GM19324 (cell line): Measurements from ENCODE around the gene KAZN.

ENCODE experiments used
- ATAC-seq: cut with Tn5 transposase; IDR thresholded peaks from one replicate; pipeline ENCODE4 v1.9.1; 2021; ENCODE audit warnings: mild to moderate bottlenecking, moderate library complexity; ENCODE audit not compliant: unreplicated experiment, low FRiP score

The KAZN gene

DNA sequence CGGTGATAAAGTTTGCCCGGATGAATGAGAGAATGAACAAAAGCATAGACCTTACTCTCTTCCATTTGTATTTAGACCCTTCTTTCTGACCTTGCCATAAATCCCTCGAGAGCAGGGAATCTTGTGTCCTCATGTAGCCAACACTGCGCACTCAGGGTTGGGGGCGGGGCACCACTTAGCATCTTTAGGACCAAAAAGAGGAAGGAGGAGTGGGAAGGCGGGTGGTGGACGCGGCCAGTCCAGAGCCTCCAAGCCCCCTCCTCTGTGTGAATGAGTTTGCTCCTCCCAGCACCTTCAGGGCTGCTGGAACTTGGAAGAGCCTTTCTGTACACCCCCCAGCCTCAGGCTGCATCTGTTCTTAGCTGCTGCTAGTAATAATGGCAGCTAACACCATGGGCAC lies 413.2 kb downstream of the KAZN start:
- ATAC-seq: no peak

DNA sequence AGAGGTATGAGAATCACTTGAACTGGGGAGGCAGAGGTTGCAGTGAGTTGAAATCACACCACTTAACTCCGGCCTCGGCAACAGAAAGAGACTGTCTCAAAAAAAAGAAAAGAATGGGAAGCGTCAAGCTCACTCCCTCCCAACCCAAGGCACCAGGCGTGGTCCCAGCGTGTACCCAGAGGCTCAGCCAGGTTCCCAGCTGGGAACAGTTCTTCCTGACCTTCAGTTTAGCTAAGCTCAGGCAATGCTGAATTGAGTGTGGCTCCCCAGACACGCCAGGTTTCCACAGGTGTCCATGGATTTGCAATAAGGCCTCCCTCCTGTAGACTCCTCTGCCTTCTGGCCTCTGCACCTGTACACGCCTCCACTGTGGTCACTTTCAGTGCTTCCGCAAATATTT lies 414.3 kb downstream of the KAZN start:
- ATAC-seq: no peak

DNA sequence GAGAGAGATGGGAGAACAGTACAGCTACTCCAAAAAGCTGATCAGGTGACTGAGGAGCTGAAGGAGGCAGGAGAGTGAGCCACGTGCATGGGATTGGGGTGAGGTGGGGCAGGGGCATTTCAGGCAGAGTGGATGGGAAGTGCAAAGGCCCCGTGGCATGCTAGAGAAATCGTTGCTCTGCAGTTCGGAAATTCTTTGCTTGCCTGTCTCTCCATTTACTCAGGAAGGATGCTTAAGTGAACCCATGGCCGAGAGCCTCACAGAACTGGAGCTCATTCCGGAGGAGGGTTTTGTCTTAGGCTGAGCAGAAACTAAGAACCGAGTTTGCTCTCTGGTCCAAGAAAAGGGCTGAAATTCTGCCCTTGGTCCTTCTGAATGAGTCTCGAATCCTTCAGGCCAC lies 415.3 kb downstream of the KAZN start:
- ATAC-seq: no peak

DNA sequence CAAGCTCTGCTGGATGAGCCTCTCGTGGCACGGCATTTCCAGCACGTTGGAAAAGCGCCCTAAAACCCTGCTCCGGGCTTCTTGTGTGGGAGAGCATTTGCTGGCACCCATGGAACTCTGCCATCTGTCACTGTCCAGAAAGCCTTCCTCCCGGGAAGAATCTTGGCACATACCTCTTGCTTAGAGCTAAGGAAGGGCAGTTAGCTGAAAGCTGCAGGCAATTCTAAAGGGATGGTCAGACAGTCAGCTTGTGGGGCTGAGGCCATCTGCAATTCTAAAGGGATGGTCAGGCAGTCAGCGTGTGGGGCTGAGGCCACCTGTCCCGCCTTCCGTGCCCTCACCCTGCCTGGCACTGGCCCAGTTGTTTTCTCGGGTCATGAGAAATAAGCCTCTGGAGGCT lies 416.0 kb downstream of the KAZN start:
- ATAC-seq: no peak

DNA sequence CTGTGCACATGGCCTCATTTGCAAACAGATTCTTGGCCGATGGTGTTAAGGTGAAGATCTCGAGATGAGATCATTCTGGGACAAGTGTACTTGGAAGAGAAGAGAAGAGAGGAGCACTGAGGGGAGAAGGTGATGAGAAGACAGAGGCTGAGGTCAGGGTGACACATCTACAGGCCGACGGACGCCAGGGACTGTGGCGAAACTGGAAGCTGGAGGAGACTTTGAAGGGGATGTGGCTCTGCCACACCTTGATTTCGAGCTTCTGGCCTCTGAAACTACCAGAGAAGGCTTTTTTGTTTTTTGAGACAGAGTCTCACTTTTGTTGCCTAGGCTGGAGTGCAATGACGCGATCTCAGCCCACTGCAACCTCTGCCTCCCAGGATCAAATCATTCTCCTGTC lies 417.5 kb downstream of the KAZN start:
- ATAC-seq: no peak

DNA sequence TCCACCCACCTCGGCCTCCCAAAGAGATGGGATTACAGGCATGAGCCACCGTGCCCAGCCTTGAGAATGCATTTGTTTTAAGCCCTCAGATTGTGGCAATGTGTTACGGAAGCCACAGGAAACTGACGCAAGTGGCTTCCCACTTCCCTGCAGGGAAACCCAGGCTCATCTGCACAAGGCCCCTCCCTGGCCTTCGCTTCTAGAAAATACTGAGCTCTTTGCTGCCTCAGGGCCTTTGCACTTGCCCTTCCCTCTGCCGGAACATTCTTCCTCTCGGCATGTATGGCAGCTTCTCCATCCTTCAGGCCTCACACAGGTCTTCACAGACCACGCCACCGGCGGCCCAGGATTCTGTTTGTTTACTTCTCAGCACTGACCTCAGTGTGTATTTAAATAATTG lies 418.0 kb downstream of the KAZN start:
- no peak for ATAC-seq

DNA sequence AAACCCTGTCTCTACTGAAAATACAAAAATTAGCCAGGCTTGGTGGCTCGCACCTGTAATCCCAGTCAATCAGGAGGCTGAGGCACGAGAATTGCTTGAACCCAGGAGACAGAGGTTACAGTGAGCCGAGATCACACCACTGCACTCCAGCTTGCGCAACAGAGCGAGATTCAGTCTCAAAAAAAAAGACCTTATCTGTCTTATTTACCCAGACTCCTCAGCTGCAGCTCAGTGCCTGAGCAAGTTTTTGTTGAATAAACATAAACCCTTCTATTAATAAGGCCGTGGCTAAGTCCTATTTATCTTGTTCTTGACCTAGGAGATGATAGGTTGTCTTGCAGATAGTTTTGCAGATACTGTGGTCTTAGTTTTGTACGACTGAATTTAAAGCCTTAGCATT lies 418.6 kb downstream of the KAZN start:
- ATAC-seq: no peak

DNA sequence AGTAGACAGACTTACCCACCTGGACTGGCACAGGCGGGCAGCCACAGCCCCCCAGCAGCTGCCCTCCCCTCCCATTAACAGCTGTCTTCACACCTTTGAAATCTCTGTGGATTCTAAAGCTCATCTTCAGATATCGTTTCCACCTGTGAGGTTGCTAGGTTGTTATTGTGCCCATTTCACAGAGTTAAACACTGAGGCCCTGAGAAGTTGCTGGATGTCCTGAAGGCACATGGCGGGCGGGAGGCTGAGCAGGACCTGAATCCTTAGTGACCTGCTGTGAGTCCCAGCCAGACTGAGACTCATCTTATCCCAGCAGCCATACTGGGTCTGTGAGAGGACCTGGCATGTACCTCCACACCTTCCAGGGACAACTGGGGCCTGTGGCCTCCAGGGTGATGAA lies 420.3 kb downstream of the KAZN start:
- ATAC-seq: no peak

DNA sequence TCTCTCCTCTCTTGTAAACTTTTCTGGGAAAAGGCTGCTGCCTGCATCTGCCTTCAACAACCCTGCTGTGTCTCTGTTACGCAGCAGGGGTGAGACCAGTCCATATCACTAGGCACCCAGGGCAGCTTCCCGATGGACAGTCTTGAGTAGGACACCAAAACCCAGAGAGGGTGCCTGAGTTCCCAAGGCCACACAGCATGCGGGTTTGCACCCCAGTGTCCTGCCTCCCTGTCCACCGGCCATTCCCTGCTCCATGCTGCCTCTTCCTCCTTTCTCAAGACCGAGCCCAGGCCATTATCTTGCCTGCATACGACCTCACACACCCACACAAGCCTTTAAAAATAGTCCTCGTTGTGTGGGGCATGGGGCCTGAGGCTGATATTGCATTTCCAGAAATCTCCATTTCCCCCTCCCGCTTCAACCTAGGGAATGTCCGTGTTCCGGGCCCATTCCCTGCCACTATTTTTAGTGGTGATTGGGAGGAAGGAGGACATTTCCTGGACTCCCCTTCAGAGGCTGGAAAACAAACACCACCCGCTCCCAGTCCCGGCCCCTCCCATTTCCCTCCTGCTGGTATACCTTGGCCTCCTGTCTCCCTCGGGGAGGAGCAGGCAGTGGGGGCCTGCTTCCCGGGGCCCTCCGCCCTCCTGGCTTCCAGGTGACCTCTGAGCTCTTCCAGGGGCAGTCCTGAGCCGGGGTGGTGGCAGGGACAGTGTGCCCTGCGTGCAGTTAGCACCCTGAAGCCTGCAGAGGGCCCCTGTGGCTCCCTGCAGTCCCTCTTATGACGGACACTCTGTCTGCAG lies 422.7 kb downstream of the KAZN start:
- ATAC-seq: no peak

DNA sequence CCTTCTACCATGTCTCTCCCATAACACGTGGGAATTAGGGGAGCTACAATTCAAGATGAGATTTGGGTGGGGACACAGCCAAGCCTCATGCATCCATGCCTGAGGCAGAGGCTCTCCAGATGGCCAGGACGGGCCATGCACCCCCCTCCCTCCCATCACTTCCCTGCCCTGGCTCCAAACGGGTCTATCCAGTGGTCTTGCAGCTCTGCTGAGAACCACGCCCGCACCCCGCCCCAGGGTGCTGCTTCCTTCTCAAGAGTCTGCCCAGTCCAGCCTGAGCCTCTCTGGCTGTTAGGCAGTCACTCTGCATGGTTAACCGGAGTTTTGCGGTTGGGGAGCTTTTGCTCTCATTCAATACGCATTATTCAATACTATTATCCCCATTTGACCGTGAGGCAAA lies 423.6 kb downstream of the KAZN start:
- no peak for ATAC-seq

DNA sequence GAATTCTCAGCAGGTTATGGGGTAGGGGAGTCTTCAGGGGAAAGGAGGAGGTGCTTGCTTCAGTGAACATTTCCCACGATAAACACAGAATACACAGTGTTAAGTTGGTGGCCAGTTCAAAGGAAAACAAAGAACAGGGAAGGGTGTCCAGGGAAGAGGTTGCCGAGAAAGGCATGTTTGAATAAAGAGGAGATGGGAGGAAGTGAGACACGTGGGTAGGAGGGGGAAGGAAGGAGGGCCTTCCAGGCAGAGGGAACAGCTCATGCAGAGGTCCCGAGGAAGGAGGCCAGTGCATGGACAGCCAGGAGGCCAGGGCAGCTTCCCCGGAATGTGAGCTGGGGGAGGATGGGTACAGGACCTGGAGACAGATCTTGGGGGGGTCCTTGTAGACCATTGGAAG lies 424.7 kb downstream of the KAZN start:
- ATAC-seq: no peak

DNA sequence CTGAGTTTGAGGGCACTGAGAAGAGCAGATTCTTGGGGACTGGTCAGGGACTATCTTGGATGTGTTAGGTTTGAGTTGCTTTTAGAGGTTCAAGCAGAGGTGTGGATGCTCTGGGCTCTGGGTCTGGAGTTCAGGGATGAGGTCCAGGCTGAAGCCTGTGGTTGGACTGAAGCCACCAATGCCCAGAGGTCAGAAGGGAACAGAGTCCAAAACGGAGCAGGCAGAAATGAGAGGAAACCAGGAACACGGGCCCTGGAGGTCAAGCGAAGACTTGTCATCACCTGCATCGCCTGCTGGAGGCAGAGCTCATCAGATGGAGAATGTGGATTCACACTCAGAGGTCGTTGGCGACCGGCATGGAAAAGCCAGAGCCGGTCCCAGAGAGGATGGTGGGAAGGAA lies 425.5 kb downstream of the KAZN start:
- ATAC-seq: no peak

DNA sequence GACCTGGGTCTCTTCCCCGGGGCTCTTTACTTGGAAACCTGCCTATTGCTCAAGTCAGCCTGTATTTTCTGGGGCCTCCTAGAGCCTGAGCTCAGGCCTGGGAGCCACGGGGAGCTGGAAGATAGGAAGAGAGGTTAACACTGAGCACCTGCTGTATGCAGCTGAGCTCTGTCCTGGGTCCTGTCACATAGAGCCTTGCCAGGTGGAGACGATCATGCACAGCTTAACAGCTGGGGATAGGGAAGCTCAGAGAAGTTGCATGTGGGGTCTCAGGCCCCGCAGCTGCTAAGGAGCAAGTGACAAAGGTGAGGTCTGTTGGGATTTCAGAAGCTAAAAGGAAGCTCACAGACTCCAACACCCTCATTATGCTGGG lies 427.6 kb downstream of the KAZN start:
- ATAC-seq: no peak

DNA sequence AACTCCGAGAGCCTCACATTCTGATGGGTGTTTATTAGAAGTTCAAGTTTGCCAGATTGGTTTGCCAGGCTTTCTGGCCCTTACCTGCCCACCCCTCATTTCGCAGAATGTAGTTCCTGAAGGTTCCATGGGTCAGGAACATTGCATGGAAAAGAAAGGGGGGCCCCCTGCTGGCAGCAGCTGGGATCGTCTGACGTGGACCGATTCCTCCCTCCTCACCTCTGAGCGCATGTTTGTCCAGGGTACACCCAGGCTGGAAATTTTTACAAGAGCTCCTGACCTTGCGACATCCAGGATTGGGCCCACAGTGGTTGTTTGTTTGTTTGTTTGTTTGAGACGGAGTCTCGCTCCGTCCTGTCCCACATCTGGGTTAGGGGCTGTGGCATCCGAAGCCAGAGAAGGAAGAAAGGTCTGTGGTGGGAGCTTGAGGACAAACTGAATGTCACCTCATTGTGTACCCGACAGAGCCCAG lies 429.1 kb downstream of the KAZN start:
- no peak for ATAC-seq

DNA sequence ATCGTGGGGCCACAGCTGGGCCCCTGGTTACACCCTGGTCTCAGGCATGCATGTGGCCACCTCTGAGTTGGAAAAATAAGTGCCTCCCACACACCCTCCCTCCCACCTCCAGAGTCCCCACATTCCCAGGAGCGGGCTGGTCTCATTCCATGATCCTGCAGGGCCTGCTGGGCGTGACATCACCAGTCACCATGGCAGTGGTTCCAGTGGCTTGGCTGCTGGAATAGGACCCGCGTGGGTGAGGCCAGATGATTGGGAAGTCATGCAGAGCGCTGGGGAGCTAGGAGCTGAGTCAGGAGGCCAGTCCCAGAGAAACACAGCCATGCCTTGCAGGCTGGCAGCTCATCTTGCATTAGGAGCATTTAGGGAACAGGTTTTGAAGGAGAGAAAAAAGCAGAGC lies 429.6 kb downstream of the KAZN start:
- no peak for ATAC-seq

DNA sequence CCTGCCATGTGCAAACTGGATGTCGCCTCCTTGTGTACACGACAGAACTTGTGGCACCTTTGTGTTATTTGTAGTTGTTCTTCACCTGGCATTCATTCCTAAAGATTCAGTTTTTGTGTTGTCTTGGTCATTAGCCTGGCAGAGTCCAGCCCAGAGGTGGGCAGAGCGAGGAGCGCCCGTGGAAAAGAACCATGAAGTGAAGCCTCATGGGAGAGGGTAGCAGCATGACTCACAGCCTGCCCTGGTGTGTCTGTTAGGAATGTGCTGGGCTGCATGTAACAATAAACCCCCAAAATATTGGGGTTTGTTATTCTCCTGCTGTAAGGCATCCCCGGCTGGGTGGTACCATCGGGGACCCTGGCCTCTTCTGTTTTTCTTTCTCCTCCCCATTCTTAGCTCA lies 430.1 kb downstream of the KAZN start:
- no peak for ATAC-seq

DNA sequence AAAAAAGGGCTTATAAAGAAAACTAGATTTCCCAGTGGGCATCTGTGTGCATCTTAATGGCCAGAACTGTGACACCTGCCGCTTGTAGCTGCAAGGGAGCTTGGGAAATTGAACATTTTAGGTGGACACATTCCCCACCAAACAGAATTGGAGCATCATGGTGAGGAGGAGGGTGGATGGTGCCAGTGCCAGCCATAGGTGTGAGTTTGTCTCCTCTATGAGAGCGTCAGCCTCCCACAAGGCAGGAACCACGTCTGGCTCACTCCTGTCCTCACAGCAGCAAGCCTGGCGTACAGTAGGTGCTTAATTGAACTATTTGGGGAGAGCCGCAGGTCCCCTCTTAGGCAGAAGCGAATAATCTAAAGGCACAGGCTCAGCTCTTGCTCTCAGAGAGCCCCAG lies 430.6 kb downstream of the KAZN start:
- no peak for ATAC-seq

DNA sequence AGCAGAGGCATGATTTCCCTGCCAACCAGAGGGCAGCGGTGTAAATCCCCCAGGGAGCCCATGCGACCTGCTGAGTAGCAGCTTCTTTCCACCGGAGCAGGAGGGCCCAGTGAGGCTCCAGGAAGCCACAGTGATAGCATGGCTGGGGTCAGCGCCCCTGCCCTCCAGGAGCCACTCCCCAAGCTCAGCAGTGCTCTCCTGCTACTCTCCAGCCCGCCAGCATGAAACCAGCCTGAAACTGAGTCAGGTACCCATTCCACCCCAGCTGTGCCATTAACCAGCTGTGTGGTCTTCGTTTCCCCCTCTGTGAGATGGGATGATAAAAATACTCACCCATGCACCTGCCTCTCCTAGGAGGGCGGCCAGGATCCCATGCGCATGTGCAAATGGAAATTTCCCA lies 431.3 kb downstream of the KAZN start:
- ATAC-seq: no peak

DNA sequence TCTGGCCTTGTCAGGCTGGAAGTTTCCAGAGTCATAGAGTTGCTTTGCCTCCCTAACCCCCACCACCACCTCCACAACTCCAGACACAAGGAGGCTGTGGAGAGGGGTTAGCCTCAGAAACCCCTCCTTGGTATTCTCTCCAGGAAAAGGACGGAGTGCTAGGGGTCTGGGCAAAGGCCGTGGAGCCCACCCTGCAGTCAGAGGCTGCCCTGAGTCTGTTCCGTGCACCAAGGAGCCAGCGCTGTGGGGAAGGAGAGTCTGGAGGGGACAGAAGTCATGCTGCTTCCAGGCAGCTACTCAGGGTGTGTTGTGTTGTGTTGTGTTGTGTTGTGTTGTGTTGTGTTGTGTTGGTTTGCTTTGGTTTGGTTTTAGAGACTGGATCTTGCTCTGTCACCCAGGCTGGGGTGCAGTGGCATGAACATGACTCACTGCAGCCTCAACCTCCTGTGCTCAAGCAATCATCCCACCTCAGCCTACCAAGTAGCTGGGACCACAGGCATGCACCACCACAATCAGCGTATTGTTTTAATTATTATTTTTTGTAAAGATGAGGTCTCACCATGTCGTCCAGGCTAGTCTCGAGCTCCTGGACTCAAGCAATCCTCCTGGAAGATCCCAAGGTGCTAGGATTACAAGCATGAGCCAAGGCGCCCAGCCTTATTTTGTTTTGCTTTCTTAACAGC lies 432.9 kb downstream of the KAZN start:
- ATAC-seq: no peak

DNA sequence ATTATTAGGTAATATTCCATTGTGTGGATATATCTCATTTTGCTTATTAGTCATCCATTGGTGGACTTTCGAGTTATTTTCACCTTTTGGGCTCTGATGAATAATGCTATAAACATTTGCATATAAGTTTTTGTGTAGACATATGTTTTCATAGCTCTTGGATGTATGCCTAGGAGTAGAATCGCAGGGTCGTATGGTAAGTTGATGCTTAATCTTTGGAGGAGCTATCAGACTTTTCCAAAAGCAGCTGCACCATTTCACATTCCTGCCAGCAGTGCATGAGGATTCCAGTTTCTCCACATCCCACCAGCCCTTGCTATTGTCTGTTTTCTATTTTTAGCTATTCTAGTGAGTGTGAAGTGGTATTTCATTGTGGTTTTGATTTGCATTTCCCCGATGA lies 434.8 kb downstream of the KAZN start:
- ATAC-seq: no peak

DNA sequence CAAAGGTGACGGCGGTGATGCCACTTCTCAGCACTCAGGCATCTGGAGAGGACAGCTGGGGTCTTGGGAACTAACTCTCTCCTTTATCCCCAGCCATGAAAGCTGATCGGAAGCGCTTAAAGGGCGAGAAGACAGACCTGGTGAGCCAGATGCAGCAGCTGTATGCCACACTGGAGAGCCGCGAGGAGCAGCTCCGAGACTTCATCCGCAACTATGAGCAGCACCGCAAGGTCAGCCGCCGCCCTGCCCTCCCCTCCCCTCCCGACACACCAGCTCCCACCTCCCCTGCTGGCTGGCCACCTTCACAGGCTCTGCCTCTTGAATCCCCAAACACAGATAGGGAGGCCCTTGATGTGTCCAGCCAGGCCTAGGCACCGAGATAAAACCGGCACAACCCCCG lies 436.2 kb downstream of the KAZN start:
- no peak for ATAC-seq

DNA sequence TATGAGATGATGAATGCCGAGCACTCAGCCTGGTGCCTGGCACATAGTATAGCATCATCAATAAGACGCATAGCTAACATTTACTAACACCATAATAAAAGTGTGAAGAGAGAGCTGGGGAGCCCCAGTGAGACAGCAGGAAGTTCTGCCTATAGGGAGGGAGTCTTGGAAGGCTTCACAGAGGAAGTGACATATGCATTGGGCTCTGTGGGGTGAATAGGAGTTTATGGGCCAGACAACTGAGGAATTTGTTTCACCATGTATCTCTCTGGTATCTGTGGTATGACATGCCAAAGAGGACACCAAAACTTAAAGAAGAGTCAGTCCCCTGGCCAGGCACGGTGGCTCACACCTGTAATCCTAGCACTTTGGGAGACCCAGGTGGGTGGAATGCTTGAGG lies 436.8 kb downstream of the KAZN start:
- no peak for ATAC-seq
